OCI-LY7 (cell line): ENCODE data around the gene SLC48A1. TPM values are rescaled to one million over a fixed set of nuclear protein-coding genes. Genes with fewer than 3 reads are reported as not detected.
"Not testable (repeated sequence)": the region's sequence is repeated elsewhere in the genome, so short reads cannot be mapped to it uniquely, and the experiment has no call there.

ENCODE experiments used
- BruUV-seq: library from RNA; stranded (reverse); fragments of 400-500 nt; replicated peaks from 2 replicates; lab custom pipeline; 2021; lab: Mats Ljungman, UMichigan
- CTCF ChIA-PET: fragments of 300-600 bp; sonication (Branson Sonifier 250); formaldehyde crosslinking; loops from one replicate; lab custom pipeline; 2022; ENCODE audit warnings: antibody characterized with exemption; ENCODE audit not compliant: unreplicated experiment; lab: Charles Lee
- POLR2A ChIA-PET: fragments of 300-600 bp; sonication (Branson Sonifier 250); formaldehyde crosslinking; loops from one replicate; lab custom pipeline; 2022; ENCODE audit warnings: antibody characterized with exemption; lab: Charles Lee
- DNase-seq: peaks from one replicate; pipeline ENCODE4 v3.0.0-alpha.2; 2015; ENCODE audit warnings: low spot score
- H2AFZ ChIP-seq: fragments of 200-600 bp; sonication (generic), shearing (Covaris generic); 2 replicates; pipeline ENCODE4 v1.6.1; 2014; ENCODE audit warnings: mild to moderate bottlenecking, antibody characterized with exemption, low read length, moderate library complexity
- H3K27ac ChIP-seq: fragments of 200-600 bp; sonication (generic); 2 replicates; pipeline ENCODE4 v1.5.1; 2014; ENCODE audit warnings: mixed run types, low read depth, mild to moderate bottlenecking, moderate library complexity, low read length, inconsistent platforms; ENCODE audit not compliant: poor library complexity, severe bottlenecking
- H3K36me3 ChIP-seq: fragments of 200-600 bp; sonication (generic); 2 replicates; pipeline ENCODE4 v1.6.1; 2014; ENCODE audit warnings: mild to moderate bottlenecking, antibody characterized with exemption, low read length, moderate library complexity, mixed read lengths; ENCODE audit not compliant: insufficient read depth
- H3K4me1 ChIP-seq: fragments of 200-600 bp; sonication (generic); 2 replicates; pipeline ENCODE4 v1.5.1; 2014; ENCODE audit warnings: mild to moderate bottlenecking, low read length; ENCODE audit not compliant: insufficient read depth, poor library complexity, severe bottlenecking
- H3K4me2 ChIP-seq: fragments of 200-600 bp; sonication (generic); 2 replicates; pipeline ENCODE4 v1.6.1; 2014; ENCODE audit warnings: mild to moderate bottlenecking, low read length
- H3K4me3 ChIP-seq: fragments of 200-600 bp; sonication (generic); 2 replicates; pipeline ENCODE4 v1.5.1; 2014; ENCODE audit warnings: mild to moderate bottlenecking, low read depth, low read length; ENCODE audit not compliant: poor library complexity, severe bottlenecking
- H3K79me2 ChIP-seq: fragments of 200-600 bp; sonication (generic); 2 replicates; pipeline ENCODE4 v1.6.1; 2016; ENCODE audit warnings: low read depth, mild to moderate bottlenecking, low read length, moderate library complexity, mixed read lengths; ENCODE audit not compliant: insufficient read depth
- H3K9me2 ChIP-seq: fragments of 200-600 bp; sonication (generic); 2 replicates; pipeline ENCODE4 v1.6.1; 2016; ENCODE audit warnings: mild to moderate bottlenecking, low read length, mixed read lengths; ENCODE audit not compliant: insufficient read depth
- H3K9me3 ChIP-seq: fragments of 200-600 bp; sonication (generic); 2 replicates; pipeline ENCODE4 v1.6.1; 2014; ENCODE audit warnings: mild to moderate bottlenecking, mixed run types, low read length, mixed read lengths
- H4K20me1 ChIP-seq: fragments of 200-600 bp; sonication (generic); 2 replicates; pipeline ENCODE4 v1.6.1; 2014; ENCODE audit warnings: mild to moderate bottlenecking, antibody characterized with exemption, low read length, moderate library complexity, mixed read lengths; ENCODE audit not compliant: insufficient read depth
- CTCF ChIP-seq: fragments of 200-600 bp; sonication (generic); conservative IDR thresholded peaks from 2 replicates; pipeline ENCODE4 v1.5.1; 2014; ENCODE audit warnings: mild to moderate bottlenecking, antibody characterized with exemption, low read length, moderate library complexity, mixed read lengths
- EZH2phosphoT487 ChIP-seq: fragments of 200-600 bp; sonication (generic); IDR thresholded peaks from 2 replicates; pipeline ENCODE4 v1.6.1; 2018; ENCODE audit warnings: low read depth, borderline replicate concordance, mild to moderate bottlenecking, mixed run types, antibody characterized with exemption, low read length, moderate library complexity, mixed read lengths
- intact Hi-C: fragments of 100-400 bp; cut with micrococcal nuclease; formaldehyde crosslinking; loops from one replicate; pipeline ENCODE4 v1.10.0; 2022; ENCODE audit not compliant: unreplicated experiment
- total RNA-seq, 2 experiments: library from RNA; depleted of rRNA in 1 of 2; stranded (reverse); fragments of >200 nt in 1 of 2; shearing (Covaris generic) in 1 of 2; gene quantifications; 2 replicates each; pipeline ENCODE4 v1.2.3, GENCODE V29; 2014 to 2022

The SLC48A1 gene
- total RNA-seq, 2 experiments from 2014 or later, result 9.6 to 12.0 TPM

GRCh38 chr12:47808050-47808449 lies 35.0 kb downstream of the SLC48A1 start:
- no peak overlapping the region for H2AFZ ChIP-seq
- ChIA-PET CTCF (interaction anchor here (1.0 to 8.0 kb wide), 7 partner anchors 9 to 65 kb away, joined by 3 to 133 read pairs (median 9); no protein-coding TSS in a partner anchor), POLR2A (interaction anchor here (0.6 to 10.4 kb wide), 14 partner anchors 10 to 292 kb away, joined by 3 to 342 read pairs (median 4); partner anchors contain the start of gene HDAC7)
- H3K36me3 ChIP-seq, result peaks cover 33% of the 10 kb centered on the region
- peak overlapping the region; percentile 61 for H3K4me3 ChIP-seq
- H3K79me2 ChIP-seq, result peaks cover 66% of the 10 kb centered on the region
- peak overlapping the region; percentile 71 for H3K27ac ChIP-seq
- H3K4me2 ChIP-seq, result peak overlapping the region; percentile 98
- H3K4me1 ChIP-seq, result peaks cover 91% of the 10 kb centered on the region
- no peaks in the 10 kb centered on the region for H3K9me3 ChIP-seq
- H4K20me1 ChIP-seq, result peaks cover 23% of the 10 kb centered on the region
- TF ChIP-seq CTCF, result no peak
- TF ChIP-seq EZH2phosphoT487, result no peak
- intact Hi-C loops, result loop anchor here (1.0 kb wide), 1 partner anchor 11 kb away; the partner anchor contains the start of gene HDAC7
- no peaks in the 10 kb centered on the region for H3K9me2 ChIP-seq
- DNase-seq, result peak; percentile 94
- no TSS peak for BruUV-seq

- H3K36me3 ChIP-seq, result peaks cover 31% of the 10 kb centered on the region
- no peaks in the 10 kb centered on the region for H3K9me2 ChIP-seq
- H2AFZ ChIP-seq, result no peak overlapping the region
- H3K4me1 ChIP-seq, result peaks cover 91% of the 10 kb centered on the region
- H3K79me2 ChIP-seq, result peaks cover 71% of the 10 kb centered on the region
- intact Hi-C loops, result loop anchor here (1.0 kb wide), 1 partner anchor 11 kb away; the partner anchor contains the start of gene HDAC7
- CTCF ChIA-PET, result interaction anchor here (1.0 to 8.0 kb wide), 6 partner anchors 8 to 66 kb away, joined by 4 to 133 read pairs (median 9); no protein-coding TSS in a partner anchor
- POLR2A ChIA-PET, result interaction anchor here (0.7 to 10.4 kb wide), 11 partner anchors 9 to 291 kb away, joined by 3 to 342 read pairs (median 4); partner anchors contain the start of gene HDAC7
- DNase-seq, result peak; percentile 70
- peaks cover 23% of the 10 kb centered on the region for H4K20me1 ChIP-seq
- peak overlapping the region; percentile 61 for H3K4me3 ChIP-seq
- H3K9me3 ChIP-seq, result no peaks in the 10 kb centered on the region
- BruUV-seq, result no TSS peak
- TF ChIP-seq EZH2phosphoT487 (no peak), CTCF (peak; percentile 54)
- peak overlapping the region; percentile 71 for H3K27ac ChIP-seq
- peak overlapping the region; percentile 98 for H3K4me2 ChIP-seq
These were observed 35.7 kb downstream of the SLC48A1 start for GRCh38 chr12:47808574-47809365.

- peaks cover 30% of the 10 kb centered on the region for H3K36me3 ChIP-seq
- H3K27ac ChIP-seq, result peak overlapping the region; percentile 96
- H3K79me2 ChIP-seq, result peaks cover 79% of the 10 kb centered on the region
- peaks cover 91% of the 10 kb centered on the region for H3K4me1 ChIP-seq
- H3K9me2 ChIP-seq, H3K4me3 ChIP-seq, H3K9me3 ChIP-seq, H2AFZ ChIP-seq, intact Hi-C loops, BruUV-seq, DNase-seq: not testable (repeated sequence)
- POLR2A ChIA-PET, result interaction anchor here (0.6 to 10.4 kb wide), 3 partner anchors 8 to 105 kb away, joined by 3 to 342 read pairs (median 35); no protein-coding TSS in a partner anchor
- CTCF ChIA-PET, result interaction anchor here (0.9 to 8.0 kb wide), 2 partner anchors 12 to 25 kb away, joined by 3 to 133 read pairs; no protein-coding TSS in a partner anchor
- H3K4me2 ChIP-seq, result peak overlapping the region; percentile 98
- peaks cover 23% of the 10 kb centered on the region for H4K20me1 ChIP-seq
These were observed 36.5 kb downstream of the SLC48A1 start for GRCh38 chr12:47809518-47809917.
